ENCODE results near the gene SLC8A1.

Gene SLC8A1

GRCh38 chr2:40090044-40090443 lies 361.8 kb downstream of the SLC8A1 start:
- Histone ChIP-seq H3K27me3 (ENCODE audit: insufficient read depth, low read length, poor library complexity, severe bottlenecking) (no peaks in the 10 kb centered on the region), H2AFZ (ENCODE audit: low read length) (no peak overlapping the region), H4K20me1 (ENCODE audit: insufficient read depth, low read length, poor library complexity, severe bottlenecking) (no peaks in the 10 kb centered on the region), H3K36me3 (ENCODE audit: insufficient read depth, low read length) (no peaks in the 10 kb centered on the region), H3K79me2 (ENCODE audit: insufficient read depth, low read length) (no peaks in the 10 kb centered on the region), H3K4me2 (ENCODE audit: low read depth, low read length, poor library complexity, severe bottlenecking) (no peak overlapping the region), H3K9me3 (ENCODE audit: insufficient read depth, low read depth, low read length) (no peaks in the 10 kb centered on the region), H3K9ac (ENCODE audit: low read depth, low read length, poor library complexity, severe bottlenecking) (no peak overlapping the region), H3K4me3 (ENCODE audit: low read length, poor library complexity, severe bottlenecking) (no peak overlapping the region), H3F3A (ENCODE audit: low read depth) (no peaks in the 10 kb centered on the region; the same call in 1 of the 2 replicates), H3K4me1 (ENCODE audit: insufficient read depth, low read length, poor library complexity, severe bottlenecking) (peaks cover 9% of the 10 kb centered on the region), H3K9me2 (replicated peaks; ENCODE audit: low read depth, low read length) (no peaks in the 10 kb centered on the region)
- TF ChIP-seq, protein P1, sequence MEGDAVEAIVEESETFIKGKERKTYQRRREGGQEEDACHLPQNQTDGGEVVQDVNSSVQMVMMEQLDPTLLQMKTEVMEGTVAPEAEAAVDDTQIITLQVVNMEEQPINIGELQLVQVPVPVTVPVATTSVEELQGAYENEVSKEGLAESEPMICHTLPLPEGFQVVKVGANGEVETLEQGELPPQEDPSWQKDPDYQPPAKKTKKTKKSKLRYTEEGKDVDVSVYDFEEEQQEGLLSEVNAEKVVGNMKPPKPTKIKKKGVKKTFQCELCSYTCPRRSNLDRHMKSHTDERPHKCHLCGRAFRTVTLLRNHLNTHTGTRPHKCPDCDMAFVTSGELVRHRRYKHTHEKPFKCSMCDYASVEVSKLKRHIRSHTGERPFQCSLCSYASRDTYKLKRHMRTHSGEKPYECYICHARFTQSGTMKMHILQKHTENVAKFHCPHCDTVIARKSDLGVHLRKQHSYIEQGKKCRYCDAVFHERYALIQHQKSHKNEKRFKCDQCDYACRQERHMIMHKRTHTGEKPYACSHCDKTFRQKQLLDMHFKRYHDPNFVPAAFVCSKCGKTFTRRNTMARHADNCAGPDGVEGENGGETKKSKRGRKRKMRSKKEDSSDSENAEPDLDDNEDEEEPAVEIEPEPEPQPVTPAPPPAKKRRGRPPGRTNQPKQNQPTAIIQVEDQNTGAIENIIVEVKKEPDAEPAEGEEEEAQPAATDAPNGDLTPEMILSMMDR (conservative IDR thresholded peaks at IDR 0.05; ENCODE audit: low read length), result no peak
- TF ChIP-seq EZH2phosphoT487 (IDR thresholded peaks at IDR 0.05; ENCODE audit: borderline replicate concordance), result no peak

- Histone ChIP-seq H3K27me3 (ENCODE audit: insufficient read depth, low read length, poor library complexity, severe bottlenecking) (no peaks in the 10 kb centered on the region), H3K4me1 (ENCODE audit: insufficient read depth, low read length, poor library complexity, severe bottlenecking) (no peaks in the 10 kb centered on the region), H3K79me2 (ENCODE audit: insufficient read depth, low read length) (no peaks in the 10 kb centered on the region)
Measured at GRCh38 chr2:40087927-40088326, 364.0 kb downstream of the SLC8A1 start.

GRCh38 chr2:40087434-40087833 lies 364.5 kb downstream of the SLC8A1 start:
- Histone ChIP-seq H3K36me3 (ENCODE audit: insufficient read depth, low read length) (no peaks in the 10 kb centered on the region), H3K4me1 (ENCODE audit: insufficient read depth, low read length, poor library complexity, severe bottlenecking) (no peaks in the 10 kb centered on the region), H3K4me3 (ENCODE audit: low read length, poor library complexity, severe bottlenecking) (no peak overlapping the region), H3K9ac (ENCODE audit: low read depth, low read length, poor library complexity, severe bottlenecking) (no peak overlapping the region), H4K20me1 (ENCODE audit: insufficient read depth, low read length, poor library complexity, severe bottlenecking) (no peaks in the 10 kb centered on the region), H3K9me2 (replicated peaks; ENCODE audit: low read depth, low read length) (no peaks in the 10 kb centered on the region), H3K4me2 (ENCODE audit: low read depth, low read length, poor library complexity, severe bottlenecking) (no peak overlapping the region), H3K79me2 (ENCODE audit: insufficient read depth, low read length) (no peaks in the 10 kb centered on the region), H3K27me3 (ENCODE audit: insufficient read depth, low read length, poor library complexity, severe bottlenecking) (no peaks in the 10 kb centered on the region), H2AFZ (ENCODE audit: low read length) (no peak overlapping the region), H3F3A (ENCODE audit: low read depth) (no peaks in the 10 kb centered on the region), H3K9me3 (ENCODE audit: insufficient read depth, low read depth, low read length) (no peaks in the 10 kb centered on the region)
- TF ChIP-seq, protein P1 (conservative IDR thresholded peaks at IDR 0.05; ENCODE audit: low read length), result no peak
- TF ChIP-seq EZH2phosphoT487 (IDR thresholded peaks at IDR 0.05; ENCODE audit: borderline replicate concordance), result no peak

More at GRCh38 chr2:40087927-40088326, 364.0 kb downstream of the SLC8A1 start:
- H2AFZ ChIP-seq (ENCODE audit: low read length), result no peak overlapping the region
- H3K9me3 ChIP-seq (ENCODE audit: insufficient read depth, low read depth, low read length), result no peaks in the 10 kb centered on the region
- no peaks in the 10 kb centered on the region for H4K20me1 ChIP-seq (ENCODE audit: insufficient read depth, low read length, poor library complexity, severe bottlenecking)
- no peaks in the 10 kb centered on the region for H3K9me2 ChIP-seq (replicated peaks; ENCODE audit: low read depth, low read length)
- TF ChIP-seq EZH2phosphoT487 (IDR thresholded peaks at IDR 0.05; ENCODE audit: borderline replicate concordance), result no peak
- TF ChIP-seq, protein P1 (conservative IDR thresholded peaks at IDR 0.05; ENCODE audit: low read length), result no peak
- H3K4me2 ChIP-seq (ENCODE audit: low read depth, low read length, poor library complexity, severe bottlenecking), result no peak overlapping the region
- H3K9ac ChIP-seq (ENCODE audit: low read depth, low read length, poor library complexity, severe bottlenecking), result no peak overlapping the region
- H3K4me3 ChIP-seq (ENCODE audit: low read length, poor library complexity, severe bottlenecking), result no peak overlapping the region
- no peaks in the 10 kb centered on the region; the same call in 1 of the 2 replicates for H3F3A ChIP-seq (ENCODE audit: low read depth)
- no peaks in the 10 kb centered on the region for H3K36me3 ChIP-seq (ENCODE audit: insufficient read depth, low read length)
